ENCODE data around the gene CAMK1D.
"Not testable (repeated sequence)": the region's sequence is repeated elsewhere in the genome, so short reads cannot be mapped to it uniquely, and the experiment has no call there.

CAMK1D gene

DNA sequence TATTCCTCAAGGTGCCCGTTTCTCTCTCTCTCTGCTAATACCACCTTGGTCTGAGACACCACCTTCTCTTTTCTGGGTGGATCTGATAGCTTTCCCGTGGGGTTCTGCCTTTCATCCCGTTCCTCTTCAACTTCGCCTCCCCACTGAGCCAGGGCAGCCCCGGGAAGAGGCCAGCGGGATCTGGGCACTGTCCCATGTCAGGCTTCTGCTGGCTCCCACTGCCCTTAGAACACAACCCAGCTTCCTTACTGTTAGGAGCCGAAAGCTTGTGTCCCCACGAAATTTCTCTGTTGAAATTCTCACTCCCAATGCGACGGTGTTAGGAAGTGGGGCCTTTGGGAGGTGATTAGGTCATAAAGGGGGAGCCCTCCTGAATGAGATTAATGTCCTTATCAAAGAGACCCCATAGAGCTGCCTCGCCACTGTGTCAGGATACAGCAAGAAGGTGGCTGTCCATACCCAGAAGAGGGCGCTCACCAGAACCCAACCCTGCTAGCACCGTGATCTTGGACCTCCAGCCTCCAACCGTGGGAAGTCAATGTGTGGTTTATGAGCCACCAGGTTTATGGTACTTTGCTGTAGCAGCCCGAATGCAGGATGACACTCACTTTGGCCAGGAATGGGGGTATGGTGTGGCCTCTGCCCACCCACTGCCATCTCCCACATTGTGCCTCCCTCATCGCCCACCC lies 79.2 kb downstream of the CAMK1D start:
- H3K4me3 ChIP-seq (ENCODE audit: low read depth, low read length): no peak overlapping the region
- DNase-seq (ENCODE audit: low read depth): peak; percentile 14
- TF ChIP-seq MYC (IDR thresholded peaks at IDR 0.05; ENCODE audit: low read depth, low read length): no peak
- TF ChIP-seq, protein P1, sequence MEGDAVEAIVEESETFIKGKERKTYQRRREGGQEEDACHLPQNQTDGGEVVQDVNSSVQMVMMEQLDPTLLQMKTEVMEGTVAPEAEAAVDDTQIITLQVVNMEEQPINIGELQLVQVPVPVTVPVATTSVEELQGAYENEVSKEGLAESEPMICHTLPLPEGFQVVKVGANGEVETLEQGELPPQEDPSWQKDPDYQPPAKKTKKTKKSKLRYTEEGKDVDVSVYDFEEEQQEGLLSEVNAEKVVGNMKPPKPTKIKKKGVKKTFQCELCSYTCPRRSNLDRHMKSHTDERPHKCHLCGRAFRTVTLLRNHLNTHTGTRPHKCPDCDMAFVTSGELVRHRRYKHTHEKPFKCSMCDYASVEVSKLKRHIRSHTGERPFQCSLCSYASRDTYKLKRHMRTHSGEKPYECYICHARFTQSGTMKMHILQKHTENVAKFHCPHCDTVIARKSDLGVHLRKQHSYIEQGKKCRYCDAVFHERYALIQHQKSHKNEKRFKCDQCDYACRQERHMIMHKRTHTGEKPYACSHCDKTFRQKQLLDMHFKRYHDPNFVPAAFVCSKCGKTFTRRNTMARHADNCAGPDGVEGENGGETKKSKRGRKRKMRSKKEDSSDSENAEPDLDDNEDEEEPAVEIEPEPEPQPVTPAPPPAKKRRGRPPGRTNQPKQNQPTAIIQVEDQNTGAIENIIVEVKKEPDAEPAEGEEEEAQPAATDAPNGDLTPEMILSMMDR (IDR thresholded peaks at IDR 0.05; ENCODE audit: low read depth, low read length): no peak

DNA sequence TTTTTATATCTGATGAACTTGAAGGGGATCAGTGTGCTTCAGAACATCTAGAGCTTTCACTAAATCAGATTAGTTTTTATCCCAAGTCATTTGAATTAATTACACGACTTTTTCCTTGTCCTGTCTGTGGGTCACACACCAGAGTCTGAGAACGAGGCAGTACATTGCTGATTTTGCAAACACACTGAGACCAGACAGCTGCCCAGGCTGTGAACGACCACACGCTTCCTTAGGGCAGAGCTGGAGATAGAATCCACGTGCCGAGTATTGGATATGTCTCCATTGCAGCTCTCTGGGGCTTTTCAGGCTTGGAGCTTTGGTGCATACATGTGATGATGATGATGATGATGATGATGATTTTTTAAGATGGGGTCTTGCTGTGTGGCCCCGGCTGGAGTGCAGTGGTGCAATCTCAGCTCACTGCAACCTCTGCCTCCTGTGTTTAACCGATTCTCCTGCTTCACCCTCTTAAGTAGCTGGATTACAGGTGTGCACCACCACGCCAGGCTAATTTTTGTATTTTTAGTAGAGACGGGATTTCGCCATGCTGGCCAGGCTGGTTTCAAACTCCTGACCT lies 81.1 kb downstream of the CAMK1D start:
- H3K4me3 ChIP-seq (ENCODE audit: low read depth, low read length): no peak overlapping the region
- TF ChIP-seq POLR2A (IDR thresholded peaks at IDR 0.05; ENCODE audit: extremely low read depth, insufficient read length) (no peak), MYC (IDR thresholded peaks at IDR 0.05; ENCODE audit: low read depth, low read length) (no peak)
- TF ChIP-seq, protein P2, sequence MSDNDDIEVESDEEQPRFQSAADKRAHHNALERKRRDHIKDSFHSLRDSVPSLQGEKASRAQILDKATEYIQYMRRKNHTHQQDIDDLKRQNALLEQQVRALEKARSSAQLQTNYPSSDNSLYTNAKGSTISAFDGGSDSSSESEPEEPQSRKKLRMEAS (IDR thresholded peaks at IDR 0.05; ENCODE audit: low read depth, low read length): no peak
- TF ChIP-seq, protein P1 (IDR thresholded peaks at IDR 0.05; ENCODE audit: low read depth, low read length): no peak
- DNase-seq (ENCODE audit: low read depth): no peak

DNA sequence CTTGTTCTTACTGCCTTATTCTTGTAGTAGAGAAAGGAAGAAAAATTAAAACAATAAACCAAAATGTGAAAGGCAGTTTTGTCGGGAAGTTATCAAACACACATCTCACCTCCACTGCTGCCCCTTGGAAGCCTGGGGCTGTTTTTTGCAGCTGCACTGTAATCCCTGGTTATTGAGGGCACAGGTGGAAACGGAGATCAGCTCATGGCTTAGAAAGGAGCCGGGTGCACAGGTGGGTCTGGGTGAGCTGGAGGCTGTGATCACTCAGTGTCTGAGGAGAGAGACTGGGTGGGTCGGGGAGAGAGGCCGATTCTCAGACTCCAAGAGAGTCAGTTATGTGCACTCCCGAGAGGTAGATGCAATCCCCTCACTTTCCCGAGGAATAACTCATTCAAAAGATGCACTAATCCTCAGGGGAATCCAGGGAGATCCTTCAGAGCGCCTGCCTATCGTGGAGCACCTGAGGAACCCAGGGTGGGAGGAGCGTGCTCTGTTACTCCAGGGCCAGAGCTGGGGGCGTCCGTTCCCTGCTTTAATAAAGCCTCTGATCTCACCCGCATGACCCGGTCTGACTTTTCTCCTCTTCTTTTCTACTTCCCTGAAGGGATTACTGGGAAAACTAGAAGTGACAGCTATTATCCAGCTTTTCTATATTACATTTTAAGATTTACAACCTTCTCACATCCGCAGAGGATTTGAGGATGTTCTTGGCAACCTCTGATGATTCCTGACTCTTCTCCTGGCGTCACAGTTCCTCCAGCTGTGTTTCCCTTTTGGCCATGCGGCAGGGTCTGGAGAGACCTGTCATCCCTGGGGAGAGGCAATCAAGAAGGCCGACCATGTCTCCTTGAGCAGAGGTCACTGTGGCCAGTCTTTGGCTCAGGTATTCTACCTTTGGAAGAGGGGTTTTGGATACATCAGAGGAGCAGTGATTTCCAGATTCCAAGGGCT lies 82.1 kb downstream of the CAMK1D start:
- TF ChIP-seq, protein P2 (IDR thresholded peaks at IDR 0.05; ENCODE audit: low read depth, low read length): no peak
- TF ChIP-seq POLR2A (IDR thresholded peaks at IDR 0.05; ENCODE audit: extremely low read depth, insufficient read length) (no peak), MYC (IDR thresholded peaks at IDR 0.05; ENCODE audit: low read depth, low read length) (no peak)
- TF ChIP-seq, protein P1 (IDR thresholded peaks at IDR 0.05; ENCODE audit: low read depth, low read length): no peak
- DNase-seq (ENCODE audit: low read depth): no peak
- no peak overlapping the region for H3K4me3 ChIP-seq (ENCODE audit: low read depth, low read length)

DNA sequence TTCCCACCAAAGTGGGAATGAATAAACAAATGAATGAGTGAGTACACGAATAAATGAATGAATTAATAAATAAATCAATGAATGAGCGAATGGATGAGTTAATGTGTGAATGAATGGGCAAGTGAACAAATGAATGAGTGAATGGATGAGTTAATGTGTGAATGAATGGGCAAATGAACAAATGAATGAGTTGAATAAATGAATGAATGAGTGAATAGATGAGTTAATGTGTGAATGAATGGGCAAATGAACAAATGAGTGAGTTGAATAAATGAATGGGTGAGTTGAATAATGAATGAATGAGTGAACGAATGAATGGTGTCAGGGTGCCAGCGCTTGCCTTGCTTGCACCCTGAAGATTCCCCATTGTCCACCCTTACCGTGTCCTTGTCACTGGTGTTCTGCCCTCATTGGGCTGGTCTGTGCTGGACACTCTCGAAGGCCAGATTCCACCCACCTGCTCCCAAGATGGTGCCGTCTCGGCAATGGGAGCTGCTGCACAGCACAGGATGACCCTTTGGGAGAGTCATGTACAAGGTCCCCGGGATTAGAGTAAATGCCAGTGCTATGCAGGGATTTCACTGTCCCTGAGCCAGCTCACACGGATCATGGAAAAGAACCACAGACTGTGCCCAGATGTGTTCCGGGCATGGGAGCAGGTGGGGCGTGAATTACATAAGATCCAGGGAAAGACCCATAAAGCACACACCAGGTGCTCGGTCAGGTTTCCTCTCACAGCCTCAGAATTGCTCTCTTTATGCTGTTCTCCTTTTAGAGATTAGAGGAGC lies 83.2 kb downstream of the CAMK1D start:
- TF ChIP-seq, protein P2 (IDR thresholded peaks at IDR 0.05; ENCODE audit: low read depth, low read length): no peak
- no peak for TF ChIP-seq POLR2A (IDR thresholded peaks at IDR 0.05; ENCODE audit: extremely low read depth, insufficient read length)
- TF ChIP-seq MYC (IDR thresholded peaks at IDR 0.05; ENCODE audit: low read depth, low read length): no peak
- TF ChIP-seq, protein P1 (IDR thresholded peaks at IDR 0.05; ENCODE audit: low read depth, low read length): no peak
- H3K4me3 ChIP-seq (ENCODE audit: low read depth, low read length): no peak overlapping the region
- no peak for DNase-seq (ENCODE audit: low read depth)

DNA sequence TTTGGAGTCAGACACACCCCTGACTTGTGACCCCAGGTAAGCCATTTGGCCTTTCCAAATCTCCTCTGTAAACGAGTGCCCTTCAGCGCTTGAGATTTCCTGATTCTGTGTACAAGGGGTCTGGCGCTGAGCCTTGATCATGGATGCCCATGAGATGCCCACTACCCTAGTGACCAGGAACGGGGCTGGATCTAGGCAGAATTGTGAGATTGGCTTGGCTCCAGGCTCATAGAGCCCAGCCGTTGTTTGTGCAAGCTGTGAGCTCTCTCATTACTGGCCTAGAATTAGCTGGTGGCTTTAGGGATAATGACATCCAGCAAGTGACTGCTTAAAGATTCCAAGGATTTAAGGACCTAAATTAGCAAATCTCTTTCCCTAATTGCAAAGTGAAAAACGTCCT lies 84.9 kb downstream of the CAMK1D start:
- TF ChIP-seq MYC (IDR thresholded peaks at IDR 0.05; ENCODE audit: low read depth, low read length) (no peak), POLR2A (IDR thresholded peaks at IDR 0.05; ENCODE audit: extremely low read depth, insufficient read length) (no peak)
- TF ChIP-seq, protein P1 (IDR thresholded peaks at IDR 0.05; ENCODE audit: low read depth, low read length): no peak
- TF ChIP-seq, protein P2 (IDR thresholded peaks at IDR 0.05; ENCODE audit: low read depth, low read length): no peak
- DNase-seq (ENCODE audit: low read depth): no peak
- no peak overlapping the region for H3K4me3 ChIP-seq (ENCODE audit: low read depth, low read length)

DNA sequence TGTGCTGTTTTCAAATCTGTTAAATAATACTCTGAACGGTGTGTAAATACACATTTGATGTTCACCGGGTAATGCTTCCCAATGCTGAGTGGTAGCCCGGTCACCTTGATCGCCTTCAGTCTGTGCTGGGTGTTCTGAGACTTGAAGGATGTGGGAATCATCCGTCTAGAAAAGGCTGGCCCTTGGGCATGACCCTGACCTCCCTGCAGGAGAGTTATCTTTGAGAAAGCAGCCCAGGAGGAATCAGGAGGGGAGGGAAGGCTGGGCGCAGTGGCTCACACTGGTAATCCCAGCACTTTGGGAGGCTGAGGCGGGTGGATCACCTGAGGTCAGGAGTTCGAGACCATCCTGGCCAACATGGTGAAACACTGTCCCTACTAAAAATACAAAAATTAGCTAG lies 85.3 kb downstream of the CAMK1D start:
- not testable (repeated sequence) for DNase-seq (ENCODE audit: low read depth); H3K4me3 ChIP-seq (ENCODE audit: low read depth, low read length)

All from NB4 (cell line).